DND-41 (cell line): ENCODE measurements around the gene TCF7L2.

Experiments used
- ATAC-seq: fragments of 200-7000 bp; cut with Tn5 transposase; 3 replicates; pipeline ENCODE4 v1.9.1; 2021; ENCODE audit warnings: low read depth; ENCODE audit not compliant: insufficient read depth
- DNase-seq: peaks from one replicate; pipeline ENCODE4 v3.0.0-alpha.2; 2020
- H2AFZ ChIP-seq: 2 replicates; pipeline ENCODE4 v1.6.0; 2012; ENCODE audit warnings: low read depth, low read length
- H3K27ac ChIP-seq: 2 replicates; pipeline ENCODE4 v1.5.1; 2012; ENCODE audit warnings: low read length, inconsistent platforms
- H3K27me3 ChIP-seq: fragments of 200-600 bp; sonication (generic); 2 replicates; pipeline ENCODE4 v1.6.0; 2012; ENCODE audit warnings: low read length, mild to moderate bottlenecking, inconsistent platforms; ENCODE audit not compliant: insufficient read depth, poor library complexity
- H3K36me3 ChIP-seq: 2 replicates; pipeline ENCODE4 v1.5.1; 2012; ENCODE audit warnings: low read length, inconsistent platforms; ENCODE audit not compliant: insufficient read depth
- H3K4me1 ChIP-seq: 2 replicates; pipeline ENCODE4 v1.5.1; 2012; ENCODE audit warnings: mild to moderate bottlenecking, low read length; ENCODE audit not compliant: insufficient read depth
- H3K4me2 ChIP-seq: 2 replicates; pipeline ENCODE4 v1.6.0; 2012; ENCODE audit warnings: mild to moderate bottlenecking, moderate library complexity, low read length, inconsistent platforms; ENCODE audit not compliant: insufficient read depth
- H3K4me3 ChIP-seq, 2 experiments: fragments of 200-600 bp in 1 of 2; shearing (Covaris generic) in 1 of 2; 2 replicates each; pipeline ENCODE4 v1.5.1; 2012 to 2016; ENCODE audit warnings: inconsistent platforms in 2 of 2, low read length in 2 of 2, mild to moderate bottlenecking in 2 of 2, low read depth in 1 of 2, moderate library complexity in 1 of 2
- H3K79me2 ChIP-seq: 2 replicates; pipeline ENCODE4 v1.6.0; 2012; ENCODE audit warnings: low read length, inconsistent platforms; ENCODE audit not compliant: insufficient read depth
- H3K9ac ChIP-seq: 2 replicates; pipeline ENCODE4 v1.6.0; 2012; ENCODE audit warnings: low read depth, mild to moderate bottlenecking, inconsistent platforms, low read length, moderate library complexity
- H3K9me3 ChIP-seq: 2 replicates; pipeline ENCODE4 v1.5.1; 2012; ENCODE audit warnings: low read length, moderate library complexity, mild to moderate bottlenecking, inconsistent platforms; ENCODE audit not compliant: insufficient read depth, severe bottlenecking
- H4K20me1 ChIP-seq: 2 replicates; pipeline ENCODE4 v1.6.0; 2012; ENCODE audit warnings: low read length; ENCODE audit not compliant: insufficient read depth
- EZH2 ChIP-seq: IDR thresholded peaks from 3 replicates; pipeline ENCODE4 v1.6.1; 2012; ENCODE audit warnings: borderline replicate concordance, low read depth, mild to moderate bottlenecking, moderate library complexity, low read length, inconsistent platforms; ENCODE audit not compliant: severe bottlenecking
- TF ChIP-seq, protein P1 (sequence below): IDR thresholded peaks from 2 replicates; pipeline ENCODE4 v1.5.1; 2012; ENCODE audit warnings: borderline replicate concordance, low read length, moderate library complexity, mild to moderate bottlenecking; ENCODE audit not compliant: poor library complexity, severe bottlenecking; ENCODE audit errors: extremely low read depth

The TCF7L2 gene

DNA sequence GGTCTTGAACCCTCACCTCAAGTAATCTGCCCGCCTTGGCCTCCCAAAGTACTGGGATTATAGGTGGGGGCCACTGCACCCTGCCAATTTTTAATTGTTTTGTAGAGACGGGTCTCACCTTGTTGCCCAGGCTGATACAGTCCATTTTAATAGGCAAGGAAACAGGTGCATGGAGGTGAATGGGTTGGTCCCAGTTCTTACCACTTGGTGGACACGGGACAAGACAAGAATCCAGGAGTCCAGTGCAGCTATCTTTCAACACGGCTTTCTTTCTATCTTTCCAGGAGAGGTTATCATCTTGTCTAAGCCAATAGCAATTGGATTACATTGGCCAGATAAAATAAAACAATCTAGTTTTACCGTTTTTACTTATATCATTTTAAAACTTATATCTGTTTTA lies 23.8 kb downstream of the TCF7L2 start:
- H3K36me3 ChIP-seq: peaks cover 29% of the 10 kb centered on the region
- H3K4me1 ChIP-seq: no peaks in the 10 kb centered on the region
- no peak overlapping the region for H3K4me3 ChIP-seq
- TF ChIP-seq EZH2: no peak
- TF ChIP-seq, protein P1, sequence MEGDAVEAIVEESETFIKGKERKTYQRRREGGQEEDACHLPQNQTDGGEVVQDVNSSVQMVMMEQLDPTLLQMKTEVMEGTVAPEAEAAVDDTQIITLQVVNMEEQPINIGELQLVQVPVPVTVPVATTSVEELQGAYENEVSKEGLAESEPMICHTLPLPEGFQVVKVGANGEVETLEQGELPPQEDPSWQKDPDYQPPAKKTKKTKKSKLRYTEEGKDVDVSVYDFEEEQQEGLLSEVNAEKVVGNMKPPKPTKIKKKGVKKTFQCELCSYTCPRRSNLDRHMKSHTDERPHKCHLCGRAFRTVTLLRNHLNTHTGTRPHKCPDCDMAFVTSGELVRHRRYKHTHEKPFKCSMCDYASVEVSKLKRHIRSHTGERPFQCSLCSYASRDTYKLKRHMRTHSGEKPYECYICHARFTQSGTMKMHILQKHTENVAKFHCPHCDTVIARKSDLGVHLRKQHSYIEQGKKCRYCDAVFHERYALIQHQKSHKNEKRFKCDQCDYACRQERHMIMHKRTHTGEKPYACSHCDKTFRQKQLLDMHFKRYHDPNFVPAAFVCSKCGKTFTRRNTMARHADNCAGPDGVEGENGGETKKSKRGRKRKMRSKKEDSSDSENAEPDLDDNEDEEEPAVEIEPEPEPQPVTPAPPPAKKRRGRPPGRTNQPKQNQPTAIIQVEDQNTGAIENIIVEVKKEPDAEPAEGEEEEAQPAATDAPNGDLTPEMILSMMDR: no peak
- H3K4me2 ChIP-seq: no peak overlapping the region
- H3K9me3 ChIP-seq: no peaks in the 10 kb centered on the region
- no peak for ATAC-seq
- H3K27ac ChIP-seq: no peak overlapping the region
- H3K9ac ChIP-seq: no peak overlapping the region
- H3K79me2 ChIP-seq: peaks cover 74% of the 10 kb centered on the region
- peaks cover 54% of the 10 kb centered on the region for H4K20me1 ChIP-seq
- no peak overlapping the region for H2AFZ ChIP-seq
- no peak for DNase-seq
- H3K27me3 ChIP-seq: no peaks in the 10 kb centered on the region

DNA sequence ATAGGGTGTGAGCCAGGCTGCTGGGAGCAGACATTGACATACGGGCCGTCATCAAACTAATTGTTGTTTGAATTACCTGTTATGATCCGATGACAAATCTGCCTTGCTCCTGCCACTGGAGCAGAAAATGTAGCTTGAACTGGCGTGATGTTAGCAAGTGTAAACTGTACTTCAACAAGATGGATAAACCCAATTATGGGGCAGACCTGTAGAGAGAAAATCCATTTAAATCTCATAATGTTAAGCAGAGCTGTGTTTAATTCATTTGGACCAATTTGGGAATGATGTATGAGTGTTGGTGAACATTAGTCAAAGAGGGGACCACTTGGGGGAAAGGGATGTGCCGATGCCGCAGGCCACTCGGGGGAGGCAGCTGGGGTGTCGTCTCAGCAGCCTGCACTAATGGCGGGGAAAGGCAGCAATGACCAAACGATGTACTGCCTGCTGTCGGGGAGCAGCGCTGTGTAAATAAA lies 27.4 kb downstream of the TCF7L2 start:
- H3K27ac ChIP-seq: no peak overlapping the region
- H3K4me3 ChIP-seq: no peak overlapping the region
- no peak overlapping the region for H3K4me2 ChIP-seq
- H3K27me3 ChIP-seq: no peaks in the 10 kb centered on the region
- peaks cover 64% of the 10 kb centered on the region for H4K20me1 ChIP-seq
- no peak for ATAC-seq
- no peak overlapping the region for H2AFZ ChIP-seq
- H3K9me3 ChIP-seq: no peaks in the 10 kb centered on the region
- H3K4me1 ChIP-seq: 0 out of 2 replicates have a peak, but pooled peaks cover 3% of the 10 kb centered on the region
- H3K79me2 ChIP-seq: peaks cover 71% of the 10 kb centered on the region
- H3K9ac ChIP-seq: no peak overlapping the region
- no peak for DNase-seq
- peaks cover 16% of the 10 kb centered on the region for H3K36me3 ChIP-seq
- TF ChIP-seq EZH2: no peak
- TF ChIP-seq, protein P1: no peak

DNA sequence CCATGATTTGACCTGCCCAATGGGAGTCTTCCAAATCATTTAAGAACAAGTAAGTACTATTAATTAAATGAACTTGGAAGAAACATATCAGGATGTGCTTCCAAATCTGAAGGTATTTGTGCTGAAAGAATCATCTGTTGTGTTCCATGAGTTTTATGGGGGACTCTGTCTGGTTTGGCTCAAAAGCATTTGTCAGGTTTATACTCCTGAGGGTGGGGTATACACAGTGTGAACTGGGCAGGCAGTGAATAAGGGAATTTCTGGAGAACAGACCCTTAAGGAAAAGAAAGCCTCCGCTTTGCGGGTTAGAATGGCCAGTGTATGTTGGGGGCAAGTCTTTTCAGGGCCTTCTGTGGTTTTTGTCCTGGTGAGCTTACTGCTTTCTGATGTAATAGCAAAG lies 29.9 kb downstream of the TCF7L2 start:
- DNase-seq: no peak
- H3K27me3 ChIP-seq: no peaks in the 10 kb centered on the region
- H3K4me1 ChIP-seq: peaks cover 8% of the 10 kb centered on the region
- H3K27ac ChIP-seq: no peak overlapping the region
- H3K79me2 ChIP-seq: peaks cover 64% of the 10 kb centered on the region
- ATAC-seq: no peak
- H3K4me2 ChIP-seq: no peak overlapping the region
- no peak for TF ChIP-seq EZH2
- TF ChIP-seq, protein P1: no peak
- H3K36me3 ChIP-seq: peaks cover 7% of the 10 kb centered on the region
- no peak overlapping the region for H2AFZ ChIP-seq
- H3K4me3 ChIP-seq: no peak overlapping the region
- H3K9me3 ChIP-seq: no peaks in the 10 kb centered on the region
- no peak overlapping the region for H3K9ac ChIP-seq
- peaks cover 73% of the 10 kb centered on the region for H4K20me1 ChIP-seq

DNA sequence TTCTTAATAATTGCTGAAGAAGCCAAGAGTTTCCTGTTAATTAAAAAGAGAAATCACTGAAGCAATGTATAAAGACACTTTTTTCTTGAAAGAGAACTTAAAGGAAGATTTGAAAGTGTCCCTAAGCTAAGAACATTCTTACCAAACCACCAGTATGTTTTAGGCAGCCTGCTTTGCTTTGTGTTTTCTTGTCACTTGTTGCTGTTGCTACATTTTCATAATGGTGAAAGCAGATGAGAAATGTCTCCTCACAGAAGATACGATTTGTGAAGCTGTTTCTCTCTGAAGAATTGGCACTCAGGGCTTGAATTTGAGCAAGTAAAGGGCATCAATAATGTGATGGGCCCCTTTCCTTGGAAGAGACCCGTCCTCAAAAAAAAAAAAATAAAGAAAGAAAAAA lies 30.9 kb downstream of the TCF7L2 start:
- no peak for TF ChIP-seq EZH2
- TF ChIP-seq, protein P1: no peak
- H4K20me1 ChIP-seq: peaks cover 76% of the 10 kb centered on the region
- no peak overlapping the region for H3K9ac ChIP-seq
- H3K27ac ChIP-seq: no peak overlapping the region
- H3K4me2 ChIP-seq: no peak overlapping the region
- H3K9me3 ChIP-seq: no peaks in the 10 kb centered on the region
- ATAC-seq: no peak
- peaks cover 4% of the 10 kb centered on the region for H3K36me3 ChIP-seq
- H3K4me3 ChIP-seq: no peak overlapping the region
- no peaks in the 10 kb centered on the region for H3K27me3 ChIP-seq
- peaks cover 18% of the 10 kb centered on the region for H3K4me1 ChIP-seq
- DNase-seq: no peak
- H2AFZ ChIP-seq: no peak overlapping the region
- H3K79me2 ChIP-seq: peaks cover 62% of the 10 kb centered on the region
